HS-27A (cell line): ENCODE data around the gene PPIC.
"Not testable (repeated sequence)": the region's sequence is repeated elsewhere in the genome, so short reads cannot be mapped to it uniquely, and the experiment has no call there.

ENCODE experiments used
- DNase-seq: peaks from one replicate; pipeline ENCODE4 v3.0.0-alpha.2; 2012; ENCODE audit warnings: low read depth, missing footprints

Gene PPIC

GRCh38 chr5:123007754-123008153, 28.8 kb downstream of the PPIC start:
- no peak for DNase-seq

DNA sequence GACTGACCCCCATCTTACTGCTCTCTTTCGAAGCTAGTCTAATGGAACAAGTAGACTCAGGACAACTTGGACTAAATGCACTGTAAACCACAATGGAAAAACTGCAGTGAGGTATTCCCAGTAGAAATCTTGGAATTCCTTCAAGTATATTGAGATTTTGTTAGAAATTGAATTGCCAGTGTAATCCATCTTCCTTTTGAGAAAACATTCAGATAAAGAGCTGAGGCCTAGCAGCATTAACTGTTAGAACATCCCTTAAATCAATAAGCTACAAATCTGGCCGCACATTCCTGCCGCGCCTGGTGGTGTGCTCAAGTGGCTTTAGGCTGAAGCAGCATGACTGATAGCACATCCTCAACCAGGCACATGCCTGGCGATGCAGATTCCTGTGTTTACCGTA, 29.3 kb downstream of the PPIC start:
- DNase-seq = no peak

- no peak for DNase-seq
Observed at GRCh38 chr5:123001808-123002207, 34.7 kb downstream of the PPIC start.

GRCh38 chr5:123000731-123001130, 35.8 kb downstream of the PPIC start:
- DNase-seq = no peak

DNA sequence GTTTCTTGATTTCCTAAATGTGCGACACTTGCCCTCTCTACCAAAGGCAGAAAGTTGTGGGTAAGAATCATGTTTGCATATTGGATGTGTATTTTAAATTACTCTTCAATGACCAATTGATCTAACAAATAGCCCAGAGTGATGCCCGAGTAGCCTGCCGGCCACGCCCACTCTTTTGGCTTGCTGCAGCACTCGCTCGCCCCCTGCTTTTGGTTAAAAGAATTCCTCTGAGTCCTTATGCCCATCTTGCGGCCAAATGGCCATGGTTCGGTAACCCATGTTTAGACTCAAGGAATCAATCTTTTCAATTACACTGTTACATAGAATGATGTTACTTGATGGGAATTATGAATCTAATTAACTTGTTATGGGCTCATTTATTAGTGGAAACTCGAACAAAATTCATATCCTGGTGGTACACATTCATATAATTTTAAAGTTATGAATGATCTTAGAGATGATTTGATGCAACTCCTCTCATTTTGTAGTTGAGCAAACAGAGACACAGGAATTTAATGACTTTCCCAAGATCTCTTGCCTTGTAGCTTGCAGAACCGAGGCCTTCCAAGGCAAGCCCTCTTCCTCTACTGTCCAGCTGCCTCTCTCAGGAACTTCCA, 36.5 kb downstream of the PPIC start:
- no peak for DNase-seq

GRCh38 chr5:122997294-122997693, 39.2 kb downstream of the PPIC start:
- no peak for DNase-seq

- DNase-seq = no peak
Observed at GRCh38 chr5:122996091-122996490, 40.4 kb downstream of the PPIC start.

DNA sequence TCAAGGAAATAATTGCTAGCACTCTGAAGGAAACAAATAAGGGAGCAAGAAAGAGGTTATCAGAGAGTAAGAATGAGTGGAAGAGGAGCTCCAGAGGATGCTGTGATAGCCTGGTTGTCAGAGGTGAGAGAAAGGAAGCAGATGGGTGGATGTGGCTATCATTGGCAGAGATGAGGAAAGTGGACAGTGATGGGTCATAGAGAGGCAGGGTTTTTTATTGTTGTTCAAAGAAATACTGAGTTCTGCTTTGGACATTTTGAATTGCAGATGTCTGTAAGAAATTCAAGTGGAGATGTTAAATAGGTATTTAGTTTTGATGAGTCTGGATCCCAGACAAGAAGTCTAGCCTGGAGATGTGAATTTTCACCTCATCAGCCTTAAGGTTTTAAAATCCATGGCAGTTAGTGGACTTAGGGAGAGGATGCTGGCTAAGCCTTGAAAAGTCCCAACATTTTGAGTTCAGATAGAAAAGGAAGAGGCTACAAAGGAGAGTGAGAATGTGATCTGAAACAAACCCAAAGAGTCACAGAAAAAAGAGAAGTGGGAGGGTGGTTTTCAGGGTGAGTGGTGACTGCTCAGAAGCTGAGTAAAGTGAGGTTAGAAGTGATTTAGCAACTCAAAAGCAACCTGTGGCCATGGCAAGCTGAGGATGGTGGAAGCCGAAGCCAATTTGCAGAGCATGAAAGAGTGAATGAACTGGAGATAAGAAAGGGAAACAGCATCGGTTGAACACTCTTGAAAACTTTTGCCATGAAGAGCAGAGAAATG, 50.4 kb downstream of the PPIC start:
- no peak for DNase-seq

GRCh38 chr5:122985006-122985700, 51.4 kb downstream of the PPIC start:
- DNase-seq = no peak

DNA sequence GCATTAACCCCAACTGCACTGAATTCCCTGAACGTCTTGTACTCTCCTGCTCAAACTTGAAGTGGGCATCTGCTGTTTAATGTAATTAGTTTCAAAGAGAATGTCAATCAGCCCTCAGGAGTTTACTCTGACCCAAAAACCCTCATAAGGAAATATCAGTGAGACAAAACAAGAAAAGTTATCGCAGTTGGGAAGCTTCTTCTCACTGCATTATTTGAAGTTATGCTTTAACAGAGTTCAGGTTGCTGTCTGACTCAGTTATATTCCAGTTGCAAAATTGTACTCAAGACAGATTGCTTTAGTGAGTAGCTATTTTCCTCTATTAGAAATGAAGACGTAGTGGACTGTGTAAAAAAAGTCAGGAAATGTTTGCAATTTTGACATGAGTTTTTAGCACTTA, 52.1 kb downstream of the PPIC start:
- DNase-seq = no peak

DNA sequence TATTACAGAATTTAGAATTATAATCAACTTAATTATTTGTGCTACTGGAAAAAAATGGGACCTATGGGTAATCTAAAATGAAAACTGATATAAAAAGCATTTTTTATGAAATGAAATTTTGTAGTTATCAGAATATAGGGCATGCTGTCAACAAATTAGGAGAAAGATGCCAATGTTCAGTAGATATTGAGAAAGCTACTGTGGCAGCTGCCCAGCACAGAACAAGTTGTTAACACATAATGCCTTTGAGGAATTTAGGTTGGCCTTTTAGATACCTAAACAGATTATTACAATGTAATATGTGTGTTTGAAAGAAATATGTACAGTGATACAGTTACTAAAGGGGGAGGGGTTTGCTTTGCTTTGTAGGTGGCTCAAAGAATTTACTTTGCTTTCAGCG, 54.1 kb downstream of the PPIC start:
- no peak for DNase-seq

DNA sequence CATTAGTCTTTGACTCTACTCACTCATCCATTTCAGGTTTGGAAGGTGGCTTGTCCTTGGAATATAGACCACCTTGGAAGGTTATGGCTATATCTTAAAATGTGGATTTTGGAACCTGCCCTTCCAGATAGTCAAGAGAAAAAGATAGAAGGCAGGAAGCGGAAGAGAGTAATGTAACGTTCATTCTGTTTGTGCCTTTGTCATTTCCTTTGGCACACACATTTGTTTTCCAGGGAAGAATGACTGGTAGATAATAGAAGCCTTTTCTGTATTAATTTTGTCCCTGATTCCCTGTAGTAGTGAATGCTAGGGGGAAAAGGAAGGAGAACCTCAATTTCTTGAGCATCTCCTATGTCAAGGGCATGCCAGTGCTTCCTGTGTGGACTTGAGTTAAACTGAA, 54.7 kb downstream of the PPIC start:
- no peak for DNase-seq

DNA sequence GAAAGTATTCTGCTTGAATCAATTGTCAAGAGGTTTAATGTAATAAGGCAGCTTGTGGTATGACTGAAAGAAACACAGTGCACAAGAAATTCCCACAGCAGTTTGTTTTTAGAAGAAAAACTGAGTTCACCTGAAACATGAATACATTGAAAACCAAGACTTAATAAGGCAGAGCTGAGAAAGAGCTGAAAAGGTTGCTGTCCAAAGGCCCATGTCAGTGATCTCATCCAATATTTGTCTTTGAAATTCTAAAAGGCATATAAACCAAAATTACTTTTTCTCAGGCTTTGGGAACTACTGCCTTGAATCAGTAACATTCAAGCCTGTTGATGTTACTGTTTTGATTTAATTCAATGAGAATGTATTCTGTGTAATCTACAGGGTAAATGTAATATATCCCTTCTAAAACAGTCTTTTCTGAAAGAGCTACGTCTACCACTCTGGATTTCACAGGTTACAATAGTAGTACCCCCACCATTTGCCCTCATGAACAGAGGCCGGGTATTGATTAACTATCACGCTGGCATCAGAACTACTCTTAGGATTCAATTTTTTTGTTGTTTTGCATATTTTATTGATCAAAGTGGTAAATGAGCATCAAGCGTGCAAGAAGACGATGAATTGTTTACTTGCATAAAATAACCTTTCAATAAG, 57.8 kb downstream of the PPIC start:
- DNase-seq = no peak

DNA sequence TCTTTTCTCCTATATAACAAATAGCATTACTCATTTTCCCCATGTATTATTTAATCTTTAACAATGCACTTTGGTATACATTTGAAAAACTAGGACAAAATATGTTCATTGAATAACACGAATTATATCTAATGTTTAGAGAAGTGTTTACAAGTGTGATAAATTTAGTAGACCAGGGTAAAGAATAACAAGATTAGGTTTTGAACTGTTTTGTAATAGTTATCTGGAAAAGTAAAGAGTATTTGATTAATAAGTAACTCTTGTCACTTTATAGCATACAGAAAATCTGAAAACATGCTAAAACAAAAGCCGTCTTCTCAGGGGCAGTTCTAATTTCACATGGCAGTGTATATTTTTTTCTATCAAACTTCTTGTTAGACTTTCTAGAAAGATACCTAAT, 58.5 kb downstream of the PPIC start:
- DNase-seq = no peak

- no peak for DNase-seq
Observed at GRCh38 chr5:122977319-122977718, 59.2 kb downstream of the PPIC start.

DNA sequence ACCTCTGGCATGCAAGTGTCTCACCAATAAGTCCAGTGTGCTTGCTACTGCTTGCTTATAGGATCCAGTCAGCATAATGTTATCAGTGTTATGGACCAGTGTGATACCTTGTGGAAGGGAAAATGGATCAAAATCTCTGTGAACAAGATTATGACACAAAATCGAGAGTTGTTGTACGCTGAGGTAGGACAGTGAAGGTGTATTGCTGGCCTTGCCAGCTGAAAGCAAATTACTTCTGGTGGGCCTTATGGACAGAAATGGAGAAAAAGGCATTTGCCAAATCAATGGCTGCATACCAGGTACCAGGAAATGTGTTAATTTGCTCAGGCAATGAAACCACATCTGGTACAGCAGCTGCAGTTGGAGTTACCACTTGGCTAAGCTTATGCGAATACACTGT, 62.3 kb downstream of the PPIC start:
- not testable (repeated sequence) for DNase-seq

DNA sequence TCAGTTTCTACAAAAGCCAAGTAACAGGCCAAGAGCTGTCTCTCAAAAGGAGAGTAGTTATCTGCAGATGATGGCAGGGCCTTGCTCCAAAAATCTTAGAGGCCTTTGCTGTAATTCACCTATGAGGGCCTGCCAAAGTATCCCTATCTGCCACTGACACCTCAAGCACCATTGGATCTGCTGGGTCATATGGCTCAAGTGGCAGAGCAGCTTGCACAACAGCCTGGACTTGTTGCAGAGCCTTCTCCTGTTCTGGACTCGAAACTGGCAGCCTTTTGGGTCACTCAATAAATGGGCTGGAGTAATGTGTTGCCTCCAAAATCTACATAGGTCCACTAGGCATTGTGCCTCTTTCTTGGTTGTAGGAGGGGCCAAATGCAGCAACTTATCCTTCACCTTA, 62.8 kb downstream of the PPIC start:
- DNase-seq = not testable (repeated sequence)
